ENCODE results near the gene KDF1. TPM values are rescaled to one million over a fixed set of nuclear protein-coding genes. Genes with fewer than 3 reads are reported as not detected.
"Not testable (repeated sequence)": the region's sequence is repeated elsewhere in the genome, so short reads cannot be mapped to it uniquely, and the experiment has no call there.

Gene KDF1
- total and polyA plus RNA-seq, 7 experiments from 2014 or later: 1.7 to 9.5 (median 2.2) TPM; not detected in 1

DNA sequence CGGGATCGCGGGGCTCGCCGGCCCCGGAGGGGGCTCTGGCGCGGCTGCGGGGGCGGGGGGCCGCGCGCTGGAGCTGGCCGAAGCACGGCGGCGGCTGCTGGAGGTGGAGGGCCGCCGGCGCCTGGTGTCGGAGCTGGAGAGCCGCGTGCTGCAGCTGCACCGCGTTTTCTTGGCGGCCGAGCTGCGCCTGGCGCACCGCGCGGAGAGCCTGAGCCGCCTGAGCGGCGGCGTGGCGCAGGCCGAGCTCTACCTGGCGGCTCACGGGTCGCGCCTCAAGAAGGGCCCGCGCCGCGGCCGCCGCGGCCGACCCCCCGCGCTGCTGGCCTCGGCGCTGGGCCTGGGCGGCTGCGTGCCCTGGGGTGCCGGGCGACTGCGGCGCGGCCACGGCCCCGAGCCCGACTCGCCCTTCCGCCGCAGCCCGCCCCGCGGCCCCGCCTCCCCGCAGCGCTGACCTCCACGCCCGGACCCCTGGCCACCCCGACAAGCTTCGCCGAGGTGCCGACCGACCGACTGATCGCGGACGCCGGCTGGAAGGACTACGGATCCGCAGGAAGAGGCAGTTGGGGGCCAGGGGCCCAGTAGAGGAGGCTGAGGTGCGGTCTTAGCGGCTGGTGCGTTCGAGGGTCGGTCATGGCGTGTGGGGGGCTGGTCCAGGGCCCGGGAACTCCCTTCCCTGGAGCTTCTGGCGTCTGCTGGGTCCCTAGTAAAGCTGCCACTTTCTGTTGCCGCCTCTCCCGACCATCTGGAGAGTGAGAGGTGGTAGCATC, 33.9 kb upstream of the KDF1 start:
- peaks cover 0 to 18% of the 10 kb centered on the region in 2 donors for H3K27me3 ChIP-seq (ENCODE audit: control insufficient read depth in 2 of 2, insufficient read depth in 2 of 2, low read length in 2 of 2)
- ChIA-PET POLR2A (interaction anchor here (0.7 to 1.0 kb wide), 2 partner anchors 11 to 18 kb away, joined by 3 to 5 read pairs; partner anchors contain the start of gene TENT5B), CTCF (no interaction called here)
- Mint-ChIP-seq H3K27me3 (peaks cover 37 to 71% (median 42%) of the 10 kb centered on the region in 5 donors), H3K9me3 (peaks cover 0 to 1% (median 0%) of the 10 kb centered on the region in 11 donors), H3K27ac (peak overlapping the region in 1 of 9 donors; percentile 52), H3K4me3 (peak overlapping the region; percentile 69 to 89 (median 78)), H3K4me1 (peaks cover 5 to 27% (median 22%) of the 10 kb centered on the region in 7 donors), H3K36me3 (no peaks in the 10 kb centered on the region)
- intact Hi-C loops (cut with micrococcal nuclease): loop anchor here (2.0 to 5.0 kb wide), 2 partner anchors 73 to 92 kb away; partner anchors contain the start of genes GPATCH3 (in 1 of the 2) and NUDC (in 1 of the 2)
- no peak overlapping the region for H3K27ac ChIP-seq (ENCODE audit: low read depth, low read length)
- no peaks in the 10 kb centered on the region for H3K36me3 ChIP-seq (ENCODE audit: control insufficient read depth in 2 of 3, insufficient read depth in 3 of 3, low read length in 3 of 3)
- H3K4me3 ChIP-seq (ENCODE audit: low read length): peak overlapping the region; percentile 53
- H3K4me1 ChIP-seq (ENCODE audit: control insufficient read depth in 2 of 2, insufficient read depth in 2 of 2, low read length in 2 of 2): peaks cover 5 to 21% of the 10 kb centered on the region in 2 donors
- ATAC-seq: peak; percentile 32
- peak in 4 of 9 donors; percentile 21 to 31 (median 26) for DNase-seq
- no peaks in the 10 kb centered on the region for H3K9me3 ChIP-seq (ENCODE audit: control insufficient read depth in 2 of 3, low read length in 3 of 3)

DNA sequence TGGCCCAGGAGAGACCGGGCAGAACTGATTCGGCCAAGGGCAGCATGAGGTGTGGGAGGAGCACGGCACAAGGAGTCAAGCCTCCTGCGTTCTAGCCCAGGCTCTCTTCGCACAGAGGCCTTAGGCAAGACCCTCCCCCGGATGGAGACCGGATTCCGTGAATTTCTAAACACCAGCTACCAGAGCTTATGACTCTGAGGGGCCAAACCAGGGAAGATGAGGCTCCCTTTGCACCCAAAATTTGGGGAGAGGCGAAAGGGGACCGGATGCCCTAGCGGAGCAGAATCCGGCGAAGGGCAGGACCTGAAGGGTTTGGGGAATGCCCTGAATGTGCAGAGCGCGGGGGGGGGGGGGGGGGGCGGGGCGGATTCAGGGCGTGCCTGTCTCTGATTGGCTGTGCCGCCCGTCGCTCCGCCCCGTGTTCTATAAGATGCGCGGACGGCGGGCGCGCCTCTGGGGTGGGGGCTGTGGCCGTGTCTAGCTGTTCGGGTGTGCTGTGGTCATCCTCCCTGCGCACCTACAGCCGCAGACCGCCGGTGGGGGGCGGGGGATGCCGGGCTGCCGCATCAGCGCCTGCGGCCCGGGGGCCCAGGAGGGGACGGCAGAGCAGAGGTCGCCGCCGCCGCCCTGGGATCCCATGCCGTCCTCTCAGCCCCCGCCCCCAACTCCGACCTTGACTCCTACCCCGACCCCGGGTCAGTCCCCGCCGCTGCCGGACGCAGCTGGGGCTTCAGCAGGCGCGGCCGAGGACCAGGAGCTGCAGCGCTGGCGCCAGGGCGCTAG, 33.2 kb upstream of the KDF1 start, which contains the start of gene TRNP1:
TRNP1 (plus strand) TSS at position 456 of the 783 bp plus-strand sequence; CDS start at position 551, 95 bp downstream.
- Mint-ChIP-seq H3K27ac (peak within 1 kb of the TSS in 3 of 9 donors; percentile 48 to 68 (median 50)), H3K27me3 (peaks cover 37 to 71% (median 42%) of the 10 kb centered on the region in 5 donors), H3K4me1 (peaks cover 5 to 27% (median 22%) of the 10 kb centered on the region in 7 donors), H3K4me3 (peak within 1 kb of the TSS; percentile 74 to 91 (median 78)), H3K9me3 (peaks cover 0 to 1% (median 0%) of the 10 kb centered on the region in 11 donors), H3K36me3 (no peaks in the 10 kb centered on the region)
- ChIA-PET POLR2A (interaction anchor here (0.7 to 1.0 kb wide), 2 partner anchors 11 to 19 kb away, joined by 3 to 5 read pairs; partner anchors contain the start of gene TENT5B), CTCF (no interaction called here)
- ATAC-seq (peak; percentile 75), DNase-seq (peak; percentile 24 to 79 (median 50))
- peak within 1 kb of the TSS; percentile 53 for H3K4me3 ChIP-seq (ENCODE audit: low read length)
- H3K9me3 ChIP-seq (ENCODE audit: control insufficient read depth in 2 of 3, low read length in 3 of 3): no peaks in the 10 kb centered on the region
- peaks cover 5 to 21% of the 10 kb centered on the region in 2 donors for H3K4me1 ChIP-seq (ENCODE audit: control insufficient read depth in 2 of 2, insufficient read depth in 2 of 2, low read length in 2 of 2)
- intact Hi-C loops (cut with micrococcal nuclease): loop anchor here (2.0 to 5.0 kb wide), 2 partner anchors 73 to 91 kb away; partner anchors contain the start of genes GPATCH3 (in 1 of the 2) and NUDC (in 1 of the 2)
- H3K27ac ChIP-seq (ENCODE audit: low read depth, low read length): no peak within 1 kb of the TSS
- peaks cover 0 to 18% of the 10 kb centered on the region in 2 donors for H3K27me3 ChIP-seq (ENCODE audit: control insufficient read depth in 2 of 2, insufficient read depth in 2 of 2, low read length in 2 of 2)
- H3K36me3 ChIP-seq (ENCODE audit: control insufficient read depth in 2 of 3, insufficient read depth in 3 of 3, low read length in 3 of 3): no peaks in the 10 kb centered on the region

DNA sequence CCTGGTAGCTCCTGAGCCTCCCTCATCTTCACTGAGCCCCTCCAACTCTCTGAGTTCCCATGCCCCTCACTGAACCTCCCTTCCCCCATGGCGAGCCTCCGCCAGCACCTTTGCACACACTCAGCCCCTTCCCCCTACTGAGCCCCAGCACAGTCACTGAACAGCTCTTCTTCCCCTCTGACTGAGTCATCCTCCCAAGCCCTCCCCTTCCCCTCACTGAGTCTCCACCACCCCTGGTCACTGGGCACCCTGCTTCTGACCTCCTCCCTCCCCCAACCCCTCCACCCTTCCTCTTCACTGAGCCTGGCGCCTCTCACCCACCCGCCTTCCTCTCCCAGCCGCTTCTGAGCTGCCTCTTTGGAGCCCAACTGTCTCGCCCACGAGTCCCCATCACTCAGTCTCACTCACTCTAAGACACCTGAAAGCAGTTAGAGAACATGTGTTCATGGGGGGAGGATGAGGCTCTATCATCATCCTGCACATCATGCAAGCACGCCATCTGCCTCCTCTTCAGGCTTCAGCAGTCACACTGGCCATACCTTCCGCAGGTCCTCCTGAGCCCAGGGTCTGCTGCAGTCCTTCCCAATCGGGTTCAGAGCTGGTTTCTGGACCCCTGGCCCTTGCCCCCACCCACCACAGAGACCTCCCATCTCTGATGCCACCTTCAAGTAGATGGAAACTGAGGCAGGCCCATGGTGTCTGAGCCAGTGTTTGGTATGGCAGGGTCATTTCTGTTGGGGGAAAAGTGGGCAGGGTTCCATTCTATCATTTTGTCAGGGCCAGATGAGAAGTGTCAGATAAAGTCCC, 31.2 kb upstream of the KDF1 start:
- Mint-ChIP-seq H3K36me3 (no peaks in the 10 kb centered on the region), H3K27ac (no peak overlapping the region), H3K27me3 (peaks cover 30 to 65% (median 32%) of the 10 kb centered on the region in 5 donors), H3K4me3 (peak overlapping the region in 4 of 10 donors; percentile 25 to 36 (median 27)), H3K4me1 (peaks cover 5 to 22% (median 15%) of the 10 kb centered on the region in 7 donors), H3K9me3 (peaks cover 0 to 1% (median 0%) of the 10 kb centered on the region in 11 donors)
- no peaks in the 10 kb centered on the region for H3K9me3 ChIP-seq (ENCODE audit: control insufficient read depth in 2 of 3, low read length in 3 of 3)
- DNase-seq: no peak
- POLR2A ChIA-PET: no interaction called here
- no peak overlapping the region for H3K27ac ChIP-seq (ENCODE audit: low read depth, low read length)
- H3K36me3 ChIP-seq (ENCODE audit: control insufficient read depth in 2 of 3, insufficient read depth in 3 of 3, low read length in 3 of 3): no peaks in the 10 kb centered on the region
- CTCF ChIA-PET: no interaction called here
- peaks cover 5 to 14% of the 10 kb centered on the region in 2 donors for H3K4me1 ChIP-seq (ENCODE audit: control insufficient read depth in 2 of 2, insufficient read depth in 2 of 2, low read length in 2 of 2)
- ATAC-seq: peak; percentile 78
- no peak overlapping the region for H3K4me3 ChIP-seq (ENCODE audit: low read length)
- peaks cover 0 to 14% of the 10 kb centered on the region in 2 donors for H3K27me3 ChIP-seq (ENCODE audit: control insufficient read depth in 2 of 2, insufficient read depth in 2 of 2, low read length in 2 of 2)
- intact Hi-C loops (cut with micrococcal nuclease): loop anchor here in 1 of 2 donors (5.0 kb wide), 1 partner anchor 89 kb away; the partner anchor contains the start of gene GPATCH3

GRCh38 chr1:26989403-26990109, 29.3 kb upstream of the KDF1 start:
- H3K27me3 Mint-ChIP-seq: peaks cover 12 to 59% (median 23%) of the 10 kb centered on the region in 5 donors
- H3K27ac Mint-ChIP-seq: peak overlapping the region in 1 of 9 donors; percentile 55
- H3K36me3 ChIP-seq (ENCODE audit: control insufficient read depth in 2 of 3, insufficient read depth in 3 of 3, low read length in 3 of 3); H3K4me1 ChIP-seq (ENCODE audit: control insufficient read depth in 2 of 2, insufficient read depth in 2 of 2, low read length in 2 of 2); ATAC-seq; H3K27me3 ChIP-seq (ENCODE audit: control insufficient read depth in 2 of 2, insufficient read depth in 2 of 2, low read length in 2 of 2); H3K36me3 Mint-ChIP-seq; H3K4me3 Mint-ChIP-seq; H3K9me3 ChIP-seq (ENCODE audit: control insufficient read depth in 2 of 3, low read length in 3 of 3); H3K4me3 ChIP-seq (ENCODE audit: low read length); DNase-seq; CTCF ChIA-PET; H3K27ac ChIP-seq (ENCODE audit: low read depth, low read length); H3K9me3 Mint-ChIP-seq; POLR2A ChIA-PET: not testable (repeated sequence)
- H3K4me1 Mint-ChIP-seq: peaks cover 5 to 17% (median 11%) of the 10 kb centered on the region in 7 donors
- intact Hi-C loops (cut with micrococcal nuclease): loop anchor here in 1 of 2 donors (5.0 kb wide), 1 partner anchor 87 kb away; the partner anchor contains the start of gene GPATCH3

DNA sequence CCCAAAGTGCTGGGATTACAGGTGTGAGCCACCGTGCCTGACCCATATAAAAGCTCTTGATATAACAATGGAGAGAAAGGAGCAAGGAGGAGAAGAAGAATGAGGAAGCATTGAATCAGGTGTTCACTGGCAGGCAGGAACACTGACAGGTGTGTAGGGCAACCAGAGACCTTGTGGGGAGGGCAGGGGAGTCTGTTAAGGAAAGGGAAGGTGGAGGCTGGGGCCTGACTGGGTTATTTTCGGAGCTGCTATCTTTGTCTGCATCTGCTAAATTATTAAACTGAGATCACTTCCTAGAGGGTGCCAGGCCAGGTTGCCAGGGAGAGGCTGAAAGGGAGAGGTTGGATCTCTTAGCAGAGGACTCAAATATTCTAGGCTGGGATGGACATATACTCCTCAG, 26.4 kb upstream of the KDF1 start:
- no peak overlapping the region for H3K27ac ChIP-seq (ENCODE audit: low read depth, low read length)
- ChIA-PET POLR2A (interaction anchor here (0.8 kb wide), 1 partner anchor 10 kb away, joined by 3 read pairs; no protein-coding TSS in a partner anchor), CTCF (interaction anchor here (1.5 kb wide), 1 partner anchor 11 kb away, joined by 6 read pairs; no protein-coding TSS in a partner anchor)
- H3K27me3 ChIP-seq (ENCODE audit: control insufficient read depth in 2 of 2, insufficient read depth in 2 of 2, low read length in 2 of 2): no peaks in the 10 kb centered on the region
- DNase-seq: no peak
- no peaks in the 10 kb centered on the region for H3K9me3 ChIP-seq (ENCODE audit: control insufficient read depth in 2 of 3, low read length in 3 of 3)
- H3K4me3 Mint-ChIP-seq: no peak overlapping the region
- no peak for ATAC-seq
- peaks cover 0 to 6% (median under 1%) of the 10 kb centered on the region in 7 donors for H3K4me1 Mint-ChIP-seq
- peaks cover 0 to 1% (median 0%) of the 10 kb centered on the region in 11 donors for H3K9me3 Mint-ChIP-seq
- H3K36me3 ChIP-seq (ENCODE audit: control insufficient read depth in 2 of 3, insufficient read depth in 3 of 3, low read length in 3 of 3): no peaks in the 10 kb centered on the region
- peaks cover 7 to 54% (median 16%) of the 10 kb centered on the region in 5 donors for H3K27me3 Mint-ChIP-seq
- H3K4me3 ChIP-seq (ENCODE audit: low read length): no peak overlapping the region
- H3K27ac Mint-ChIP-seq: no peak overlapping the region
- intact Hi-C loops (cut with micrococcal nuclease): no loop called here
- peaks cover 0 to under 1% (median 0%) of the 10 kb centered on the region in 5 donors for H3K36me3 Mint-ChIP-seq
- no peaks in the 10 kb centered on the region for H3K4me1 ChIP-seq (ENCODE audit: control insufficient read depth in 2 of 2, insufficient read depth in 2 of 2, low read length in 2 of 2)
